ENCODE data around the gene IGFBPL1. TPM values are rescaled to one million over a fixed set of nuclear protein-coding genes. Genes with fewer than 3 reads are reported as not detected.
A peak's percentile ranks its signal among the peaks of the same experiment; 100 is the strongest.

Gene IGFBPL1
- total and polyA plus RNA-seq, 2 of the 8 experiments (the other 6 are each of a cell fraction or from before 2014, with no cell fraction given): 31.3 to 33.8 TPM

GRCh38 chr9:38445154-38446043, 21.1 kb upstream of the IGFBPL1 start:
- no peak for FAIRE-seq
- H3K79me2 ChIP-seq (ENCODE audit: control insufficient read depth in 1 of 2, insufficient read depth in 2 of 2, low read length in 2 of 2): no peaks in the 10 kb centered on the region
- POLR2A ChIA-PET (ENCODE audit: partially characterized antibody): no interaction called here

More at GRCh38 chr9:38445154-38446043, 21.1 kb upstream of the IGFBPL1 start:
- Histone ChIP-seq H3K36me3 (ENCODE audit: control insufficient read depth in 2 of 4, insufficient read depth in 4 of 4, low read length in 3 of 4) (no peaks in the 10 kb centered on the region), H2AK5ac (ENCODE audit: low read depth, low read length) (no peak overlapping the region), H3K56ac (replicated peaks; ENCODE audit: insufficient read length, low read depth, low read length) (no peak overlapping the region), H3K23ac (ENCODE audit: insufficient read length) (no peak overlapping the region), H4K5ac (ENCODE audit: insufficient read length, low read depth, low read length) (no peak overlapping the region), H3K9me3 (ENCODE audit: insufficient read depth in 2 of 2, low read depth in 1 of 2, low read length in 1 of 2) (no peaks in the 10 kb centered on the region), H3K27me3 (replicated peaks in 1 of 4; ENCODE audit: control insufficient read depth in 3 of 4, extremely low read depth in 1 of 4, insufficient read depth in 3 of 4, low read length in 3 of 4) (no peaks in the 10 kb centered on the region), H2BK20ac (ENCODE audit: low read length) (no peak overlapping the region), H2BK12ac (ENCODE audit: low read depth, low read length) (no peak overlapping the region), H4K20me1 (replicated peaks in 1 of 2; ENCODE audit: control insufficient read depth in 1 of 2, insufficient read depth in 2 of 2, low read length in 2 of 2) (no peaks in the 10 kb centered on the region), H2BK15ac (ENCODE audit: low read length) (0 out of 2 replicates have a peak overlapping the region, but pooled peaks have one; percentile 12), H3K14ac (ENCODE audit: insufficient read length) (no peak overlapping the region), H3K4me1 (replicated peaks in 1 of 4; ENCODE audit: control insufficient read depth in 3 of 4, insufficient read depth in 4 of 4, low read length in 3 of 4) (no peaks in the 10 kb centered on the region), H3K4ac (replicated peaks; ENCODE audit: insufficient read length, low read depth, low read length) (no peak overlapping the region), H2BK5ac (ENCODE audit: low read depth, low read length) (no peak overlapping the region), H3K79me1 (ENCODE audit: low read depth, low read length) (no peaks in the 10 kb centered on the region), H3K18ac (ENCODE audit: extremely low read depth, low read length) (no peak overlapping the region), H4K91ac (replicated peaks; ENCODE audit: insufficient read length, low read length) (no peak overlapping the region), H4K8ac (ENCODE audit: extremely low read depth, insufficient read depth, low read length) (peak overlapping the region; percentile 46), H3K23me2 (ENCODE audit: low read depth, low read length) (no peaks in the 10 kb centered on the region), H3K9ac (replicated peaks in 1 of 4; ENCODE audit: extremely low read depth in 1 of 4, low read depth in 3 of 4, low read length in 3 of 4) (no peak overlapping the region), H2BK120ac (replicated peaks; ENCODE audit: low read depth, low read length) (no peak overlapping the region), H3K27ac (ENCODE audit: low read depth, low read length) (no peak overlapping the region), H2AFZ (ENCODE audit: low read length) (no peak overlapping the region), H3K4me2 (ENCODE audit: insufficient read depth in 1 of 2, low read depth in 2 of 2, low read length in 2 of 2) (no peak overlapping the region), H3K4me3 (ENCODE audit: extremely low read depth in 1 of 4, insufficient read depth in 2 of 4, low read depth in 3 of 4, low read length in 4 of 4) (no peak overlapping the region)
- 87% methylated on average over 11 of the region's 11 CpGs; no CpG with 5 or more reads in 1 of the 2 experiments for WGBS, 2 experiments (ENCODE audit: extremely low coverage in 1 of 2, insufficient coverage in 1 of 2, insufficient read length in 1 of 2, insufficient replicate concordance in 2 of 2, low coverage in 1 of 2, low lambda C conversion rate in 2 of 2, missing lambda C conversion rate in 1 of 2)
- CTCF ChIA-PET (ENCODE audit: partially characterized antibody): interaction anchor here (0.8 kb wide), 1 partner anchor 787 kb away, joined by 3 read pairs; no protein-coding TSS in a partner anchor
- TF ChIP-seq SAP30 (IDR thresholded peaks at IDR 0.05; ENCODE audit: insufficient read depth, insufficient replicate concordance, low read length) (no peak), YY1 (IDR thresholded peaks at IDR 0.05; ENCODE audit: low read depth, low read length) (no peak), SUZ12 (IDR thresholded peaks at IDR 0.05; ENCODE audit: low read length) (no peak)
- no peak for DNase-seq (ENCODE audit: low read depth in 1 of 2, low spot score in 2 of 2)

All from H1 (cell line).